Measurements from ENCODE around the gene NUDC. TPM values are rescaled to one million over a fixed set of nuclear protein-coding genes. Genes with fewer than 3 reads are reported as not detected.
A peak's percentile ranks its signal among the peaks of the same experiment; 100 is the strongest.

NUDC gene
- total and polyA plus RNA-seq, 2 of the 13 experiments (the other 11 are each of a cell fraction or from before 2014, with no cell fraction given), result 34.7 to 104 TPM

DNA sequence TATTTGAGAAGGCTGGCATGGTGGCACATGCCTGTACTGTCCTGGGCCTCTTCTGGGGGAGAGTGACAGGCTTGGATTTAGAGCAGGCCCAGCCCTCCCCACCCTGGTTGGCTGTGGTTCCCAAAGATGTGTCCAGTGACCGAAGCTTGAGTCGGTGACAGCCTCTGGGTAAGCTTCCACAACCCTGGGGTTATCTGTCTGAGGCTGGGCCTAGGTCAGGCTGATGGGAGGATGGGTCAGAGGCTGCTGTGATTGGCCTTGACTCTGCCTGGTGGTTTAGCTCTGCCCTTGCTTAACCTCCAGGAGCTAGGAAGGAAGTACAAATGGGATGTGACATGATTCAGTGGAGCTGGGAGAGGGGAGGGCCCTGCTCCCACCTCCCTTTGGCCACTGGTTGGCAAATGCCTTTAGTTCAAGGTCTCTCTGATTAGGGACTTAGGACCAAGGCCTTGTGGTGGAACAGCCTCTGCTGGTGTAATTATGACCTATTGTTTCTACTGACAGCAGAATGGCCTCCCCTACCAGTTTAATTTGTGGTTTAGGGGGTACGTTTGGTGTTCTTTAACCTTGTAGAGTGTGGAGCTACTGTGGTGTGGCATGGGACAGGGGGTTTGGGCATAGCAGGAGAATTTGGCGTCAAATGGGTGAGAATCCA is 16.6 kb downstream of the NUDC start (continued):
- TF ChIP-seq SYNCRIP (IDR thresholded peaks at IDR 0.05; ENCODE audit: insufficient read depth, low read depth, low read length) (no peak), MIER2 (CRISPR knock-in tag; IDR thresholded peaks at IDR 0.05) (peak; percentile 52; the same call in 1 of the 2 replicates), ZFP1 (CRISPR knock-in tag; IDR thresholded peaks at IDR 0.05) (no peak), ZNF460 (CRISPR knock-in tag; IDR thresholded peaks at IDR 0.05; ENCODE audit: borderline replicate concordance) (peak; percentile 51; the same call in 1 of the 2 replicates), GATA4 (IDR thresholded peaks at IDR 0.05; ENCODE audit: borderline replicate concordance, low read depth) (peak; percentile 74), ZNF615 (CRISPR knock-in tag; IDR thresholded peaks at IDR 0.05; ENCODE audit: borderline replicate concordance) (no peak), U2AF1 (optimal IDR thresholded peaks at IDR 0.05; ENCODE audit: low read depth, low read length) (no peak), SIX1 (CRISPR knock-in tag; IDR thresholded peaks at IDR 0.05; ENCODE audit: borderline replicate concordance) (no peak; the same call in 1 of the 2 replicates), ZMYM2 (CRISPR knock-in tag; IDR thresholded peaks at IDR 0.05) (peak; percentile 94), ZNF34 (CRISPR knock-in tag; IDR thresholded peaks at IDR 0.05; ENCODE audit: borderline replicate concordance) (no peak), ZBTB3 (CRISPR knock-in tag; IDR thresholded peaks at IDR 0.05; ENCODE audit: borderline replicate concordance, low read depth) (peak; percentile 47; the same call in 1 of the 2 replicates)
- TF ChIP-seq, protein P1, sequence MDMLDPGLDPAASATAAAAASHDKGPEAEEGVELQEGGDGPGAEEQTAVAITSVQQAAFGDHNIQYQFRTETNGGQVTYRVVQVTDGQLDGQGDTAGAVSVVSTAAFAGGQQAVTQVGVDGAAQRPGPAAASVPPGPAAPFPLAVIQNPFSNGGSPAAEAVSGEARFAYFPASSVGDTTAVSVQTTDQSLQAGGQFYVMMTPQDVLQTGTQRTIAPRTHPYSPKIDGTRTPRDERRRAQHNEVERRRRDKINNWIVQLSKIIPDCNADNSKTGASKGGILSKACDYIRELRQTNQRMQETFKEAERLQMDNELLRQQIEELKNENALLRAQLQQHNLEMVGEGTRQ (IDR thresholded peaks at IDR 0.05; ENCODE audit: low read depth, low read length), result no peak
- TF ChIP-seq, protein P1 (CRISPR knock-in tag; IDR thresholded peaks at IDR 0.05; ENCODE audit: borderline replicate concordance), result 0 out of 2 replicates have a peak, but pooled peaks have one; percentile 4
- TF ChIP-seq, protein P2, sequence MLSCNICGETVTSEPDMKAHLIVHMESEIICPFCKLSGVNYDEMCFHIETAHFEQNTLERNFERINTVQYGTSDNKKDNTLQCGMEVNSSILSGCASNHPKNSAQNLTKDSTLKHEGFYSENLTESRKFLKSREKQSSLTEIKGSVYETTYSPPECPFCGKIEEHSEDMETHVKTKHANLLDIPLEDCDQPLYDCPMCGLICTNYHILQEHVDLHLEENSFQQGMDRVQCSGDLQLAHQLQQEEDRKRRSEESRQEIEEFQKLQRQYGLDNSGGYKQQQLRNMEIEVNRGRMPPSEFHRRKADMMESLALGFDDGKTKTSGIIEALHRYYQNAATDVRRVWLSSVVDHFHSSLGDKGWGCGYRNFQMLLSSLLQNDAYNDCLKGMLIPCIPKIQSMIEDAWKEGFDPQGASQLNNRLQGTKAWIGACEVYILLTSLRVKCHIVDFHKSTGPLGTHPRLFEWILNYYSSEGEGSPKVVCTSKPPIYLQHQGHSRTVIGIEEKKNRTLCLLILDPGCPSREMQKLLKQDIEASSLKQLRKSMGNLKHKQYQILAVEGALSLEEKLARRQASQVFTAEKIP (CRISPR knock-in tag; IDR thresholded peaks at IDR 0.05; ENCODE audit: borderline replicate concordance), result no peak
- TF ChIP-seq, protein P3, sequence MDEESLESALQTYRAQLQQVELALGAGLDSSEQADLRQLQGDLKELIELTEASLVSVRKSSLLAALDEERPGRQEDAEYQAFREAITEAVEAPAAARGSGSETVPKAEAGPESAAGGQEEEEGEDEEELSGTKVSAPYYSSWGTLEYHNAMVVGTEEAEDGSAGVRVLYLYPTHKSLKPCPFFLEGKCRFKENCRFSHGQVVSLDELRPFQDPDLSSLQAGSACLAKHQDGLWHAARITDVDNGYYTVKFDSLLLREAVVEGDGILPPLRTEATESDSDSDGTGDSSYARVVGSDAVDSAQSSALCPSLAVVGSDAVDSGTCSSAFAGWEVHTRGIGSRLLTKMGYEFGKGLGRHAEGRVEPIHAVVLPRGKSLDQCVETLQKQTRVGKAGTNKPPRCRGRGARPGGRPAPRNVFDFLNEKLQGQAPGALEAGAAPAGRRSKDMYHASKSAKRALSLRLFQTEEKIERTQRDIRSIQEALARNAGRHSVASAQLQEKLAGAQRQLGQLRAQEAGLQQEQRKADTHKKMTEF (CRISPR knock-in tag; IDR thresholded peaks at IDR 0.05), result peak; percentile 84
- TF ChIP-seq, protein P4, sequence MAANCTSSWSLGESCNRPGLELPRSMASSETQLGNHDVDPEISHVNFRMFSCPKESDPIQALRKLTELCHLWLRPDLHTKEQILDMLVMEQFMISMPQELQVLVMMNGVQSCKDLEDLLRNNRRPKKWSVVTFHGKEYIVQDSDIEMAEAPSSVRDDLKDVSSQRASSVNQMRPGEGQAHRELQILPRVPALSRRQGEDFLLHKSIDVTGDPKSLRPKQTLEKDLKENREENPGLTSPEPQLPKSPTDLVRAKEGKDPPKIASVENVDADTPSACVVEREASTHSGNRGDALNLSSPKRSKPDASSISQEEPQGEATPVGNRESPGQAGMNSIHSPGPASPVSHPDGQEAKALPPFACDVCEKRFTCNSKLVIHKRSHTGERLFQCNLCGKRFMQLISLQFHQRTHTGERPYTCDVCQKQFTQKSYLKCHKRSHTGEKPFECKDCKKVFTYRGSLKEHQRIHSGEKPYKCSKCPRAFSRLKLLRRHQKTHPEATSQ (CRISPR knock-in tag; IDR thresholded peaks at IDR 0.05; ENCODE audit: borderline replicate concordance), result peak; percentile 94; the same call in 1 of the 2 replicates
- TF ChIP-seq, protein P5, sequence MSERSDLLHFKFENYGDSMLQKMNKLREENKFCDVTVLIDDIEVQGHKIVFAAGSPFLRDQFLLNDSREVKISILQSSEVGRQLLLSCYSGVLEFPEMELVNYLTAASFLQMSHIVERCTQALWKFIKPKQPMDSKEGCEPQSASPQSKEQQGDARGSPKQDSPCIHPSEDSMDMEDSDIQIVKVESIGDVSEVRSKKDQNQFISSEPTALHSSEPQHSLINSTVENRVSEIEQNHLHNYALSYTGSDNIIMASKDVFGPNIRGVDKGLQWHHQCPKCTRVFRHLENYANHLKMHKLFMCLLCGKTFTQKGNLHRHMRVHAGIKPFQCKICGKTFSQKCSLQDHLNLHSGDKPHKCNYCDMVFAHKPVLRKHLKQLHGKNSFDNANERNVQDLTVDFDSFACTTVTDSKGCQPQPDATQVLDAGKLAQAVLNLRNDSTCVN (CRISPR knock-in tag; IDR thresholded peaks at IDR 0.05; ENCODE audit: borderline replicate concordance), result peak; percentile 20; the same call in 1 of the 2 replicates

All from HepG2 (cell line).